ENCODE data around the gene MIEF2. TPM values are rescaled to one million over a fixed set of nuclear protein-coding genes. Genes with fewer than 3 reads are reported as not detected.

The MIEF2 gene
- total RNA-seq, 2 experiments from 2014 or later = 3.2 to 4.3 TPM

- peaks cover 28% of the 10 kb centered on the region for H3K4me1 Mint-ChIP-seq
- peak; percentile 59 for DNase-seq
- H3K27ac Mint-ChIP-seq = peak overlapping the region; percentile 90
- H3K27me3 Mint-ChIP-seq = no peaks in the 10 kb centered on the region
- H3K4me3 Mint-ChIP-seq = peak overlapping the region; percentile 99
- H3K9me3 Mint-ChIP-seq = no peaks in the 10 kb centered on the region
- H3K36me3 Mint-ChIP-seq = peaks cover 5% of the 10 kb centered on the region
Observed at GRCh38 chr17:18257982-18258355, 2.5 kb upstream of the MIEF2 start.

- Mint-ChIP-seq H3K4me3 (peak within 1 kb of the TSS; percentile 99), H3K9me3 (no peaks in the 10 kb centered on the region), H3K27me3 (no peaks in the 10 kb centered on the region), H3K27ac (peak within 1 kb of the TSS; percentile 90), H3K36me3 (peaks cover 3% of the 10 kb centered on the region), H3K4me1 (peaks cover 28% of the 10 kb centered on the region)
- peak; percentile 54 for DNase-seq
Observed at GRCh38 chr17:18258356-18259038, 2.0 kb upstream of the MIEF2 start, which contains the start of gene FLII. Gene FLII (minus strand): TSS chr17:18258738. CDS start chr17:18258690, 48 bp downstream.

GRCh38 chr17:18259621-18260331 lies 686 bp upstream of the MIEF2 start:
- H3K36me3 Mint-ChIP-seq = peaks cover 2% of the 10 kb centered on the region
- DNase-seq = no peak
- H3K9me3 Mint-ChIP-seq = no peaks in the 10 kb centered on the region
- H3K4me3 Mint-ChIP-seq = peak overlapping the region; percentile 82
- H3K27ac Mint-ChIP-seq = peak overlapping the region; percentile 75
- H3K27me3 Mint-ChIP-seq = no peaks in the 10 kb centered on the region
- peaks cover 28% of the 10 kb centered on the region for H3K4me1 Mint-ChIP-seq

GRCh38 chr17:18261146-18261515 lies 669 bp downstream of the MIEF2 start:
- Mint-ChIP-seq H3K36me3 (peaks cover 2% of the 10 kb centered on the region), H3K27me3 (no peaks in the 10 kb centered on the region), H3K27ac (peak overlapping the region; percentile 82), H3K4me1 (peaks cover 28% of the 10 kb centered on the region), H3K4me3 (peak overlapping the region; percentile 82), H3K9me3 (no peaks in the 10 kb centered on the region)
- DNase-seq = peak; percentile 56

- Mint-ChIP-seq H3K4me3 (peak overlapping the region; percentile 82), H3K27ac (peak overlapping the region; percentile 45), H3K27me3 (no peaks in the 10 kb centered on the region), H3K4me1 (peaks cover 29% of the 10 kb centered on the region), H3K9me3 (no peaks in the 10 kb centered on the region), H3K36me3 (peaks cover 2% of the 10 kb centered on the region)
- no peak for DNase-seq
Observed at GRCh38 chr17:18261659-18262058, 1.2 kb downstream of the MIEF2 start.

- Mint-ChIP-seq H3K4me1 (peaks cover 28% of the 10 kb centered on the region), H3K36me3 (peaks cover 2% of the 10 kb centered on the region), H3K9me3 (no peaks in the 10 kb centered on the region), H3K27me3 (no peaks in the 10 kb centered on the region), H3K27ac (peak overlapping the region; percentile 45), H3K4me3 (no peak overlapping the region)
- no peak for DNase-seq
Observed at GRCh38 chr17:18262111-18262510, 1.6 kb downstream of the MIEF2 start.

- no peaks in the 10 kb centered on the region for H3K27me3 Mint-ChIP-seq
- H3K4me3 Mint-ChIP-seq = no peak overlapping the region
- H3K27ac Mint-ChIP-seq = no peak overlapping the region
- no peak for DNase-seq
- peaks cover 25% of the 10 kb centered on the region for H3K4me1 Mint-ChIP-seq
- no peaks in the 10 kb centered on the region for H3K9me3 Mint-ChIP-seq
- peaks cover 2% of the 10 kb centered on the region for H3K36me3 Mint-ChIP-seq
Observed at GRCh38 chr17:18262641-18263040, 2.2 kb downstream of the MIEF2 start.

- Mint-ChIP-seq H3K27me3 (no peaks in the 10 kb centered on the region), H3K27ac (no peak overlapping the region), H3K36me3 (no peaks in the 10 kb centered on the region), H3K9me3 (no peaks in the 10 kb centered on the region), H3K4me3 (no peak overlapping the region), H3K4me1 (peaks cover 30% of the 10 kb centered on the region)
- DNase-seq = no peak
Observed at GRCh38 chr17:18263885-18264682, 3.6 kb downstream of the MIEF2 start.

- H3K27me3 Mint-ChIP-seq = no peaks in the 10 kb centered on the region
- no peak overlapping the region for H3K27ac Mint-ChIP-seq
- peaks cover 16% of the 10 kb centered on the region for H3K4me1 Mint-ChIP-seq
- DNase-seq = no peak
- H3K4me3 Mint-ChIP-seq = no peak overlapping the region
- no peaks in the 10 kb centered on the region for H3K9me3 Mint-ChIP-seq
- H3K36me3 Mint-ChIP-seq = no peaks in the 10 kb centered on the region
Observed at GRCh38 chr17:18267366-18267765, 6.9 kb downstream of the MIEF2 start.

- Mint-ChIP-seq H3K4me3 (no peak overlapping the region), H3K9me3 (no peaks in the 10 kb centered on the region), H3K36me3 (no peaks in the 10 kb centered on the region), H3K4me1 (peaks cover 13% of the 10 kb centered on the region), H3K27me3 (no peaks in the 10 kb centered on the region), H3K27ac (peak overlapping the region; percentile 20)
- DNase-seq = no peak
Observed at GRCh38 chr17:18267927-18268711, 7.7 kb downstream of the MIEF2 start.

- Mint-ChIP-seq H3K9me3 (no peaks in the 10 kb centered on the region), H3K27ac (no peak overlapping the region), H3K27me3 (no peaks in the 10 kb centered on the region), H3K36me3 (no peaks in the 10 kb centered on the region), H3K4me3 (no peak overlapping the region), H3K4me1 (peaks cover 13% of the 10 kb centered on the region)
- DNase-seq = no peak
Observed at GRCh38 chr17:18270046-18270931, 9.8 kb downstream of the MIEF2 start.

GRCh38 chr17:18277076-18277475 lies 16.6 kb downstream of the MIEF2 start:
- H3K36me3 Mint-ChIP-seq = no peaks in the 10 kb centered on the region
- H3K27ac Mint-ChIP-seq = peak overlapping the region; percentile 48
- no peaks in the 10 kb centered on the region for H3K27me3 Mint-ChIP-seq
- no peak overlapping the region for H3K4me3 Mint-ChIP-seq
- no peak for DNase-seq
- H3K4me1 Mint-ChIP-seq = no peaks in the 10 kb centered on the region
- no peaks in the 10 kb centered on the region for H3K9me3 Mint-ChIP-seq

- Mint-ChIP-seq H3K27ac (no peak overlapping the region), H3K27me3 (no peaks in the 10 kb centered on the region), H3K4me3 (no peak overlapping the region), H3K4me1 (no peaks in the 10 kb centered on the region), H3K9me3 (no peaks in the 10 kb centered on the region), H3K36me3 (peaks cover 6% of the 10 kb centered on the region)
- DNase-seq = no peak
Observed at GRCh38 chr17:18278867-18279266, 18.4 kb downstream of the MIEF2 start.

GRCh38 chr17:18280249-18280648 lies 19.8 kb downstream of the MIEF2 start:
- DNase-seq = no peak
- H3K36me3 Mint-ChIP-seq = peaks cover 11% of the 10 kb centered on the region
- H3K27me3 Mint-ChIP-seq = no peaks in the 10 kb centered on the region
- no peak overlapping the region for H3K4me3 Mint-ChIP-seq
- no peaks in the 10 kb centered on the region for H3K9me3 Mint-ChIP-seq
- H3K27ac Mint-ChIP-seq = no peak overlapping the region
- H3K4me1 Mint-ChIP-seq = no peaks in the 10 kb centered on the region

Measured in activated naive CD8-positive, alpha-beta T cell treated with anti-CD3 and anti-CD28 coated beads for 36 hours (primary cell).